GM19467 (cell line): Measurements from ENCODE around the gene C17orf67.
A peak's percentile ranks its signal among the peaks of the same experiment; 100 is the strongest.

ENCODE experiments used
- ATAC-seq: cut with Tn5 transposase; IDR thresholded peaks from one replicate; pipeline ENCODE4 v1.9.1; 2021; ENCODE audit warnings: mild to moderate bottlenecking, moderate library complexity; ENCODE audit not compliant: unreplicated experiment

Gene C17orf67

GRCh38 chr17:56809820-56810179 lies 23.9 kb downstream of the C17orf67 start:
- ATAC-seq = no peak

GRCh38 chr17:56809106-56809819 lies 24.5 kb downstream of the C17orf67 start:
- no peak for ATAC-seq

GRCh38 chr17:56808503-56808902 lies 25.2 kb downstream of the C17orf67 start:
- ATAC-seq = no peak

- ATAC-seq = no peak
Measured at GRCh38 chr17:56807723-56808122, 26.0 kb downstream of the C17orf67 start.

GRCh38 chr17:56806949-56807348 lies 26.8 kb downstream of the C17orf67 start:
- ATAC-seq = no peak

GRCh38 chr17:56804454-56804853 lies 29.3 kb downstream of the C17orf67 start:
- ATAC-seq = no peak

GRCh38 chr17:56803071-56803470 lies 30.6 kb downstream of the C17orf67 start:
- no peak for ATAC-seq

GRCh38 chr17:56801459-56802178 lies 32.1 kb downstream of the C17orf67 start:
- no peak for ATAC-seq

- no peak for ATAC-seq
Measured at GRCh38 chr17:56798916-56799315, 34.8 kb downstream of the C17orf67 start.

- ATAC-seq = no peak
Measured at GRCh38 chr17:56796536-56796935, 37.2 kb downstream of the C17orf67 start.

- no peak for ATAC-seq
Measured at GRCh38 chr17:56795221-56795865, 38.4 kb downstream of the C17orf67 start.

- ATAC-seq = no peak
Measured at GRCh38 chr17:56793957-56794356, 39.8 kb downstream of the C17orf67 start.

- ATAC-seq = no peak
Measured at GRCh38 chr17:56793531-56793930, 40.2 kb downstream of the C17orf67 start.

GRCh38 chr17:56792267-56792666 lies 41.5 kb downstream of the C17orf67 start:
- ATAC-seq = no peak

GRCh38 chr17:56786989-56787482 lies 46.7 kb downstream of the C17orf67 start:
- ATAC-seq = peak; percentile 67

GRCh38 chr17:56785997-56786680 lies 47.6 kb downstream of the C17orf67 start:
- ATAC-seq = no peak

GRCh38 chr17:56785405-56785804 lies 48.3 kb downstream of the C17orf67 start:
- no peak for ATAC-seq

- ATAC-seq = no peak
Measured at GRCh38 chr17:56782338-56782737, 51.4 kb downstream of the C17orf67 start.

- no peak for ATAC-seq
Measured at GRCh38 chr17:56781906-56782305, 51.8 kb downstream of the C17orf67 start.

GRCh38 chr17:56779898-56780777 lies 53.6 kb downstream of the C17orf67 start:
- peak; percentile 89 for ATAC-seq
